Heart right ventricle (tissue), 16 donors: ENCODE data around the gene SCD5. TPM values are rescaled to one million over a fixed set of nuclear protein-coding genes. Genes with fewer than 3 reads are reported as not detected.

Experiments
- ATAC-seq, 8 donors: fragments of 200-7000 bp; cut with Tn5 transposase; one replicate each; pipeline ENCODE4 v1.9.1; 2020; ENCODE audit warnings: mild to moderate bottlenecking in 8 of 8, moderate library complexity in 8 of 8, moderate number of reproducible peaks in 1 of 8
- DNase-seq, 2 donors: peaks; one replicate each; pipeline ENCODE4 v3.0.0-alpha.2; 2020
- H3K27ac ChIP-seq, 10 donors: fragments of 200-600 bp; sonication (generic) in 2 of 10; one replicate each; pipeline versions ENCODE4 v1.5.0 to v1.8.0; 2020 to 2022; ENCODE audit warnings: mild to moderate bottlenecking in 3 of 10
- H3K27me3 ChIP-seq, 7 donors: fragments of 200-600 bp; one replicate each; pipeline ENCODE4 v1.8.0; 2021 to 2022; ENCODE audit warnings: mild to moderate bottlenecking in 2 of 7
- H3K36me3 ChIP-seq, 9 donors: fragments of 200-600 bp; sonication (generic) in 1 of 9; one replicate each; pipeline versions ENCODE4 v1.5.0 to v1.8.0; 2020 to 2022; ENCODE audit warnings: mild to moderate bottlenecking in 2 of 9
- H3K4me1 ChIP-seq, 9 donors: fragments of 200-600 bp; sonication (generic) in 1 of 9; one replicate each; pipeline versions ENCODE4 v1.5.0 to v1.8.0; 2020 to 2022; ENCODE audit warnings: mild to moderate bottlenecking in 4 of 9
- H3K4me3 ChIP-seq, 10 donors: fragments of 200-600 bp; sonication (generic) in 2 of 10; one replicate each; pipeline versions ENCODE4 v1.5.0 to v1.8.0; 2020 to 2022; ENCODE audit warnings: mild to moderate bottlenecking in 7 of 10, moderate library complexity in 2 of 10
- H3K9me3 ChIP-seq, 11 donors: fragments of 200-600 bp in 10 of 11; sonication (generic) in 2 of 11; one replicate each; pipeline versions ENCODE4 v1.5.0 to v1.8.0; 2013 to 2022; ENCODE audit warnings: mild to moderate bottlenecking in 2 of 11, control low read depth in 1 of 11, moderate library complexity in 1 of 11
- CTCF ChIP-seq, 9 donors: fragments of 200-600 bp; sonication (generic) in 2 of 9; IDR thresholded peaks; one replicate each; pipeline versions ENCODE4 v1.5.0 to v1.8.0; 2021 to 2022; ENCODE audit warnings: antibody characterized with exemption in 9 of 9, mild to moderate bottlenecking in 5 of 9, moderate library complexity in 1 of 9
- WGBS, 2 donors: extraction: QIAGEN DNeasy Blood & Tissue Kit; methylation state at CpG; one replicate each; pipeline ENCODE4 v1.1.7; 2013; ENCODE audit warnings: inconsistent platforms in 1 of 2; 5-methylcytosine and 5-hydroxymethylcytosine counted together
- intact Hi-C, 10 donors: fragments of 100-400 bp; cut with DNase I; formaldehyde crosslinking; loops; one replicate each; pipeline versions ENCODE4 v1.11.1 to v1.14.2; 2022
- polyA plus RNA-seq, 2 donors: library from polyadenylated mRNA; stranded (reverse); fragments of 200-250 nt; gene quantifications; one replicate each; pipeline ENCODE4 v1.2.3, GENCODE V29; 2013
- total RNA-seq, 10 donors: library from RNA; stranded (reverse); fragmentation: NEBNext Ultra II Directional in 3 of 10; extraction: Animal tissue kit (Norgen Biotek cat#: 25700) in 3 of 10; gene quantifications; one replicate each; pipeline versions ENCODE4 v1.2.1 to v1.2.4, GENCODE V29; 2021 to 2023
- donor health status: Arrhythmogenic right ventricular cardiomyopathy.
- donor health status: ischemic (EF 13 %, LVEDD 7.1; RV severe dilation, severe dysfunction).
- donor health status: healthy with polysubstance abuse.
- donor health status: DM: no; HTN: yes; CAD: no.
- donor health status: DM: no; HTN: no; CAD: no.
- donor health status: ischemic (EF 25% LVEDD 6.9; RV normal size, moderate dysfunction).
- donor health status: ischemic (EF 25% LVEDD 5.7; RV mildly dilated, moderate dysfunction).
- donor health status: healthy.
- donor health status: DM: yes; HTN: yes; CAD: no.
- donor health status: Ischemic cardiomyopathy.
- donor health status: ischemic (EF 35%, LVEDD 5.7; RV mildly dilated, moderate dysfunction).
- donor health status: nonischemic (EF 11% LVEDD 7.7; RV severe dilation, severe dysfunction).
- donor health status: DM: yes; HTN: yes; CAD: no.
- donor health status: PGD.
- donor health status: ischemic (EF 29% LVEDD 5.4; RV normal size, mild dysfunction).
- donor health status: nonischemic (EF 23%, LVEDD 6.1; RV moderate dilation, normal function).

SCD5 gene
- total and polyA plus RNA-seq, 12 donors: 1.7 to 6.7 (median 3.1) TPM

GRCh38 chr4:82623121-82623683 lies 175.4 kb downstream of the SCD5 start:
- no peak overlapping the region for H3K4me3 ChIP-seq
- H3K36me3 ChIP-seq: no peaks in the 10 kb centered on the region
- intact Hi-C loops: no loop called here
- no peaks in the 10 kb centered on the region for H3K9me3 ChIP-seq
- H3K27ac ChIP-seq: no peak overlapping the region
- WGBS, 2 donors: 57 to 73% methylated on average over 4 of the region's 4 CpGs
- DNase-seq (no peak), ATAC-seq (no peak)
- no peaks in the 10 kb centered on the region for H3K27me3 ChIP-seq
- H3K4me1 ChIP-seq: peaks cover 0 to 37% (median 16%) of the 10 kb centered on the region in 9 donors
- TF ChIP-seq CTCF (IDR thresholded peaks at IDR 0.05): no peak

GRCh38 chr4:82621251-82621650 lies 177.3 kb downstream of the SCD5 start:
- 93 to 94% methylated on average over 3 of the region's 3 CpGs for WGBS, 2 donors
- Histone ChIP-seq H3K36me3 (no peaks in the 10 kb centered on the region), H3K4me3 (no peak overlapping the region), H3K27ac (no peak overlapping the region), H3K4me1 (peaks cover 0 to 22% (median 10%) of the 10 kb centered on the region in 9 donors), H3K27me3 (no peaks in the 10 kb centered on the region), H3K9me3 (no peaks in the 10 kb centered on the region)
- ATAC-seq (no peak), DNase-seq (no peak)
- intact Hi-C loops: no loop called here
- TF ChIP-seq CTCF (IDR thresholded peaks at IDR 0.05): no peak

- Histone ChIP-seq H3K4me3 (no peak overlapping the region), H3K27ac (no peak overlapping the region), H3K36me3 (no peaks in the 10 kb centered on the region), H3K27me3 (no peaks in the 10 kb centered on the region), H3K4me1 (peaks cover 0 to 12% (median 1%) of the 10 kb centered on the region in 9 donors), H3K9me3 (no peaks in the 10 kb centered on the region)
- no peak for TF ChIP-seq CTCF (IDR thresholded peaks at IDR 0.05)
- intact Hi-C loops: no loop called here
- no peak for ATAC-seq
- WGBS, 2 donors: 51 to 58% methylated on average over 6 of the region's 6 CpGs
- DNase-seq: no peak
These were observed 178.4 kb downstream of the SCD5 start for GRCh38 chr4:82620126-82620735.

- no peaks in the 10 kb centered on the region for H3K36me3 ChIP-seq
- TF ChIP-seq CTCF (IDR thresholded peaks at IDR 0.05): no peak
- H3K27me3 ChIP-seq: no peaks in the 10 kb centered on the region
- DNase-seq: no peak
- no peak for ATAC-seq
- intact Hi-C loops: no loop called here
- 53 to 60% methylated on average over 2 of the region's 2 CpGs for WGBS, 2 donors
- no peak overlapping the region for H3K27ac ChIP-seq
- H3K4me3 ChIP-seq: no peak overlapping the region
- H3K4me1 ChIP-seq: peaks cover 0 to 7% (median 0%) of the 10 kb centered on the region in 9 donors
- H3K9me3 ChIP-seq: no peaks in the 10 kb centered on the region
These were observed 180.4 kb downstream of the SCD5 start for GRCh38 chr4:82618103-82618720.
